Measurements from ENCODE around the gene DUSP10.

The DUSP10 gene

DNA sequence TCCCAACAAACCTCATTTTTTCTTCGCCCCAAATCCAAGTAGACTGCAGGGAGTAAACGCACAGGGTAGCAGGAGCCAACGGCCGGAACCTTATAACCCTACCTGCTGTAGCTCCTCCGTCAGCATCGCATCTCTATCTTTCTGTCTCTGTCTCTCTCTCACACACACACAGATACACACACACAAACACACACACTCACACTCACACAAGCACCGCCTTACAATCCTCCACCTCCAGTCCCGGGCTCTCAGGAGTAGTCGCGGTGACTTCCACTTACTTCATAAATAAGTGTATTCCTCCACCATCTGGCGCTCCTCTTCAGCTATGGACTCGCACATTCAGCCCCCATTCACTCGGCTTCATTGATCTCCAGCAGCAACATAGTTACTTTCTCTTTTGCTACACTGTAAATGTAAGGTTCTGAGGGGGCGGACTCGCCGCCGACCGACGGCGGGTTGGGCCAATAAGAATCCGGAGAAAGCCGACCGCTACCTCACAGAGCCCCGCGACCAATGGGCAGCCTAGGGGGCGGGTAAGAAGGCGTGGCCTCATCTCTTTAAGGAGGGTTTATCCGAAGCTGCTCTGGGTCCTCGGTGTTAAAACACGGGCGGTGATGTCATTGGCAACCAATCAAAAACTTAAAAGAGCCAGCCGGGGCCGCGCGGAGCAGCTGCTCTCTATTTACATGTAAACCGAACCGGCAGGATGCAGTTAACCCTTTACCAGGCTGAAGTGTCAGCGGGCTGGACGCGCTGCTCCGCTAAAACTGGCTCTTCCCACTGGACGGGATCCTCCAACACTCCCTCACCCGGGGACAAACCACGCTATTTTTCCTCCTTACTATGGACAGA is at the start of gene DUSP10:
Gene DUSP10 (minus strand): TSS at position 387 of the 852 bp plus-strand sequence. CDS start 2,345 bp downstream, outside the sequence.
- TF ChIP-seq, protein P1, sequence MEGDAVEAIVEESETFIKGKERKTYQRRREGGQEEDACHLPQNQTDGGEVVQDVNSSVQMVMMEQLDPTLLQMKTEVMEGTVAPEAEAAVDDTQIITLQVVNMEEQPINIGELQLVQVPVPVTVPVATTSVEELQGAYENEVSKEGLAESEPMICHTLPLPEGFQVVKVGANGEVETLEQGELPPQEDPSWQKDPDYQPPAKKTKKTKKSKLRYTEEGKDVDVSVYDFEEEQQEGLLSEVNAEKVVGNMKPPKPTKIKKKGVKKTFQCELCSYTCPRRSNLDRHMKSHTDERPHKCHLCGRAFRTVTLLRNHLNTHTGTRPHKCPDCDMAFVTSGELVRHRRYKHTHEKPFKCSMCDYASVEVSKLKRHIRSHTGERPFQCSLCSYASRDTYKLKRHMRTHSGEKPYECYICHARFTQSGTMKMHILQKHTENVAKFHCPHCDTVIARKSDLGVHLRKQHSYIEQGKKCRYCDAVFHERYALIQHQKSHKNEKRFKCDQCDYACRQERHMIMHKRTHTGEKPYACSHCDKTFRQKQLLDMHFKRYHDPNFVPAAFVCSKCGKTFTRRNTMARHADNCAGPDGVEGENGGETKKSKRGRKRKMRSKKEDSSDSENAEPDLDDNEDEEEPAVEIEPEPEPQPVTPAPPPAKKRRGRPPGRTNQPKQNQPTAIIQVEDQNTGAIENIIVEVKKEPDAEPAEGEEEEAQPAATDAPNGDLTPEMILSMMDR (IDR thresholded peaks at IDR 0.05; ENCODE audit: extremely low read depth, insufficient read depth, missing control alignments), result peak; percentile 34
- in situ Hi-C loops (cut with MboI; ENCODE audit: low pct_unique_long_range_greater_than_20kb, low sequenced_read_pairs, unreplicated experiment), result loop anchor here (25.0 kb wide), 2 partner anchors 420 to 720 kb away; no protein-coding TSS in a partner anchor
- peak; percentile 98 for DNase-seq (ENCODE audit: low spot score)

DNA sequence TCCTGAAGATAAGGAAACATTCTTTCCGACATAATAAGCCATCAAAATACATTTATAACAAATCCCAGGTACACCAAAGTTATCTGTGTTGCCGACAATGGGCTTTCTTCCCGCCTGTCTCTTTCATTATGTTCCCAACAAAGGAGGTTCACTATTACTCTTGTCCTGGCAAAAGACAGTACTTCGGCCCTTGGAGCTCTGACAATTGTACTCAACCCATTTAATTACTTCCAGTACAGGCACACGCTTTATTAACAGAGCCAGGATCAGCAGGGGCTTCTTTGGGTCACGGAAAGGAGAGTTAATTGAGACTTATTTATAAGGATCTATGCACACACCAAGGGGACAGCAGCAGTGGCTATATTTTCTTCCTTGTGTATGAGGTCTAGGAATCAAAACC is 46.6 kb upstream of the DUSP10 start:
- TF ChIP-seq, protein P1 (IDR thresholded peaks at IDR 0.05; ENCODE audit: extremely low read depth, insufficient read depth, missing control alignments), result no peak
- no peak for DNase-seq (ENCODE audit: low spot score)
- in situ Hi-C loops (cut with MboI; ENCODE audit: low pct_unique_long_range_greater_than_20kb, low sequenced_read_pairs, unreplicated experiment), result no loop called here

DNA sequence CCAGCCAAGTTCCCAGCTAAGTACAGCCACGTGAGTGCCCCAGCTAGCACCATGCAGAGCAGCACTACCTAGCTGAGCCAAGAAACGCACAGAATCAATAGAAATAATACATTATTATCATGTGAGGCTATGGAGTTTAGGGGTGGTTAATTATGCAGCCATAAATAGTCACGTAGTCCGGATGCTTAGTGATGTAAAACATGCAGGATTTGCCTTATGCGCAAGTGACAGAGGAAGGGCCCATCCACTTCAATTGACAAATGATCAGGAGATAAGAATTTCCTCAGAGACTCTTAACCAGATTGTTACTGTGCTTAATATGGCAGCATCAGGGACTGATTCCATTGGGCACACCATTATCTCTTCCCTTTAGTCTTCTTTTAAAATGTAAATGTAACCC is 44.8 kb upstream of the DUSP10 start:
- TF ChIP-seq, protein P1 (IDR thresholded peaks at IDR 0.05; ENCODE audit: extremely low read depth, insufficient read depth, missing control alignments), result no peak
- in situ Hi-C loops (cut with MboI; ENCODE audit: low pct_unique_long_range_greater_than_20kb, low sequenced_read_pairs, unreplicated experiment), result no loop called here
- DNase-seq (ENCODE audit: low spot score), result no peak

DNA sequence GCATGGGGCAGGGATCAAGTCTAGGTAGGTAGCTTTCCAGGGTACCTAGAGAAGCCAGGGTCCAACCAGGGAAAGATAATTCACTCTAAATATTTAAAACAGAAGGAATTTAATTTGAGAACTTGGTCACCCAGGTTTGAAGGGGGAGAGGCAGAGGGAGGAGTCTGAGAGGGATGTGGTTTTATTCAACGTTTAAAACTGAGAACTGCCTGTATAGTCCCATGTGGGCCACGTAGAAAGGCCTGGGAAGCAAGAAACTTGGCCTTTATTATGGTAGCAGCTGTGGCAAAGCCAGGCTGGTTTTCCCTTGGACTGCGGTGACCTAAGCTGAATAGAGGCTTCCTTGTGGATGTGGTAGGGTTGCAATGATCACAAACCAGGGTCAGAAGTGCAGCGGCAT is 42.0 kb upstream of the DUSP10 start:
- TF ChIP-seq, protein P1 (IDR thresholded peaks at IDR 0.05; ENCODE audit: extremely low read depth, insufficient read depth, missing control alignments), result no peak
- no peak for DNase-seq (ENCODE audit: low spot score)
- in situ Hi-C loops (cut with MboI; ENCODE audit: low pct_unique_long_range_greater_than_20kb, low sequenced_read_pairs, unreplicated experiment), result no loop called here

DNA sequence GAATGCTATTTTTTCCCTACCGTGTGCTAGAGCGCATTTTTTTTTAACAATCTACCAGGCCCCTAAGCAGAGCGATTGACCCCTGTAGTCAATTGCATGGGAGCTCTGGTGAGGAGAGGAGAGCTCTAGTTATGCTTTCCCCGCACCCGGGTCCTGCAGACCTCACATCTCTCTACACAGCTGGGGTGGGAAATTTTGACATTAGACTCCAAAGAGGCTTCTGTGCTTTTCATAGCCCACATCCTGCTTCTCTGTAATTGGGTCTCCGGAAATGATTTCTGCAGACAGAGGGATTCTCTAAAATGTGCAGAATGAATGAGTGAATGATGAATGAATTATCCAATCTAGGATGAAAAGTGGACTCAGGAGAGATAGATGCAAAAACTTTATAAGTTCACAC is 41.5 kb upstream of the DUSP10 start:
- in situ Hi-C loops (cut with MboI; ENCODE audit: low pct_unique_long_range_greater_than_20kb, low sequenced_read_pairs, unreplicated experiment), result no loop called here
- DNase-seq (ENCODE audit: low spot score), result no peak
- TF ChIP-seq, protein P1 (IDR thresholded peaks at IDR 0.05; ENCODE audit: extremely low read depth, insufficient read depth, missing control alignments), result no peak

DNA sequence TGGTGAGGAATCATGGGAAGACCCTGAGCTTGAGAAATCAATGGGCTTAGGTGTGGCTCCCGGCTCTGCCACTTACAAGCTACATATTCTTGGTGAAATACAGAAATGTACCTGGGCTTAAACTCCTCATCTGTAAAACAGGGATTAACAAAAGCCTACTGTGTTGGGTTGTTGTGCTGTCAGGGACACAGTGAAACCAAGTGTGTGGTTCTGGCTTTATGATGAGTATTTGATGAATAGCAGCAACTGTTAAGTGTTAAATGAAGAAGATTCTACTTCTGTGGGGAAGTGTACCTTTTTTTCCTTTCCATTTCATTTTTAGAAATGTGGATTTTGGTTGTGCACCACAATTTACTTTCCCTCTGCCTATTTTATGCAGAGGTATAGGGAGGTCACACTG is 41.1 kb upstream of the DUSP10 start:
- in situ Hi-C loops (cut with MboI; ENCODE audit: low pct_unique_long_range_greater_than_20kb, low sequenced_read_pairs, unreplicated experiment), result no loop called here
- TF ChIP-seq, protein P1 (IDR thresholded peaks at IDR 0.05; ENCODE audit: extremely low read depth, insufficient read depth, missing control alignments), result no peak

More for the DNA sequence above, 41.1 kb upstream of the DUSP10 start:
- DNase-seq (ENCODE audit: low spot score), result no peak
